Large intestine (tissue), 3 donors: Measurements from ENCODE around the gene SMCO2. TPM values are rescaled to one million over a fixed set of nuclear protein-coding genes. Genes with fewer than 3 reads are reported as not detected.
A peak's percentile ranks its signal among the peaks of the same experiment; 100 is the strongest.

Source experiments
- DNase-seq, 2 donors: peaks; one replicate each; pipeline versions ENCODE4 v3.0.0 to v3.0.0-alpha.2; 2013
- H3K27ac ChIP-seq: one replicate; pipeline ENCODE4 v1.5.1; 2013; ENCODE audit warnings: low read length
- H3K27me3 ChIP-seq: 2 replicates; pipeline ENCODE4 v1.6.1; 2013; ENCODE audit warnings: low read length; ENCODE audit not compliant: control insufficient read depth, insufficient read depth
- H3K36me3 ChIP-seq: 2 replicates; pipeline ENCODE4 v1.6.1; 2013; ENCODE audit warnings: low read length; ENCODE audit not compliant: control insufficient read depth, insufficient read depth
- H3K4me1 ChIP-seq: one replicate; pipeline ENCODE4 v1.6.1; 2013; ENCODE audit warnings: low read length; ENCODE audit not compliant: control insufficient read depth, insufficient read depth
- H3K4me3 ChIP-seq: one replicate; pipeline ENCODE4 v1.5.1; 2013; ENCODE audit warnings: low read length
- H3K9me3 ChIP-seq: one replicate; pipeline ENCODE4 v1.6.1; 2013; ENCODE audit warnings: mild to moderate bottlenecking, low read depth, low read length, moderate library complexity; ENCODE audit not compliant: control insufficient read depth
- WGBS: methylation state at CpG from one replicate; pipeline ENCODE4 v1.1.5; 2013; ENCODE audit warnings: low lambda C conversion rate; ENCODE audit not compliant: insufficient coverage; 5-methylcytosine and 5-hydroxymethylcytosine counted together
- polyA plus RNA-seq: library from polyadenylated mRNA; unstranded; fragments of 120-200 nt; gene quantifications from one replicate; pipeline ENCODE4 v1.2.1, GENCODE V29; 2013

SMCO2 gene
- polyA plus RNA-seq, 1 donor = 0.25 TPM

DNA sequence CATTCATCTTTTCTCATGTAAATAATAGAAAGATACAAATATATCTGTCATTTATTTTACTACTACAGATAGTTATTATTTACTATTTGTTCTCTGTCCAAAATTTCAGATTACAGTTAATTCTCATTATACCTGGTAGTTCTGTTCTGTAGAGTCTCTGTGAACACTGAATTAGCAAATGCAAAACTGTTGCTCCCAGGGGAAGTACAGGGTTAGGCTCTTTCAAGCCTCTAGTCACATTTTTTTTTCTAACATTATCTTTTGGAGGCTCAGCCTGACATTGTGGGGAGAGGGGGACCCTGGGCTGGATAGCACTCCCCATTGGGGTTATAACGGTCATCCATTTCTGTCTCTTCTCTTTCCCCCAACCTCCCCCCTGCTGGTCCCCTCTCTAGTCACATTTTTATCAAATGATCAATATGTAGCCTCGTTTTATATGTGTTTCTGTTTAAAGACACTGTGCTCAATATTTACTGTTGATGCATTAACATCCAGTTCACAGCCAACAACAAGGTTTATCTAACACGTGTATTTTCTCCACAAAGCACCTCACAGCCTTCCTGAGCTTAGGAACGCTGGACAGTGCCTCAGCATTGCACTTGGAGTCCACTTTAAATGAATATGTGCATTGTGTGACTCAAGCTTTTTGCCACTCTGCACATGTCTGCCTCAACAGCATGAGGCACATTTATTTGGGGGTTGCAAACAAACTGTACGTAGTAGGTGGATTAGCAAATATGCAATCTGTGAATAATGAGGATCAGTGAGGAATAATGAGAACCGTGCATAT is 4.7 kb downstream of the SMCO2 start:
- Histone ChIP-seq H3K4me1 (no peaks in the 10 kb centered on the region), H3K27ac (no peak overlapping the region), H3K4me3 (no peak overlapping the region), H3K27me3 (no peaks in the 10 kb centered on the region), H3K9me3 (no peaks in the 10 kb centered on the region), H3K36me3 (no peaks in the 10 kb centered on the region)
- WGBS = 77% methylated on average over 3 of the region's 6 CpGs
- no peak for DNase-seq

- Histone ChIP-seq H3K9me3 (no peaks in the 10 kb centered on the region), H3K27me3 (no peaks in the 10 kb centered on the region), H3K36me3 (no peaks in the 10 kb centered on the region), H3K27ac (no peak overlapping the region), H3K4me1 (no peaks in the 10 kb centered on the region), H3K4me3 (no peak overlapping the region)
- DNase-seq = no peak
- WGBS = 100% methylated on average over 1 of the region's 2 CpGs
These were observed 6.9 kb downstream of the SMCO2 start for GRCh38 chr12:27453421-27453820.

DNA sequence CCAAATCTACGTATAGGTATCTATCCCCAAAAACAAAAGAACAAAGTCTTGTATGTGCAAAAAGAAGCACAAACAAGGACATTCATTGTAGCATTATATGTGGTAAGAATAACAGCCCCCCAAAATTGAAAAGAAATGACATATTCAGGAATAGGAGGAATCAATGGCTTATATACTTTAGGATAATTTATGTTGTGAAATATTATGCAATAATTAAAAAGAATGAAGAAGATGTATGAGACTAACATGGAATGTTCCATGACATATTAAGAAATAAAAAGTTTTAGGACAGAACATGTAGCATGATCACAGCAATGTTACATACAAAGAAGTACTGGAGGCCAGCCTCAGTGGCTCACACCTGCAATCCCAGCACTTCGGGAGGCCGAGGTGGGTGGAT is 9.1 kb downstream of the SMCO2 start:
- H3K9me3 ChIP-seq = no peaks in the 10 kb centered on the region
- DNase-seq = no peak

GRCh38 chr12:27456618-27457017 is 10.1 kb downstream of the SMCO2 start:
- H3K36me3 ChIP-seq = no peaks in the 10 kb centered on the region
- no peak overlapping the region for H3K27ac ChIP-seq
- no peaks in the 10 kb centered on the region for H3K9me3 ChIP-seq
- no peaks in the 10 kb centered on the region for H3K27me3 ChIP-seq
- WGBS = 78% methylated on average over 1 of the region's 3 CpGs
- H3K4me3 ChIP-seq = no peak overlapping the region
- no peaks in the 10 kb centered on the region for H3K4me1 ChIP-seq
- DNase-seq = no peak

More for the DNA sequence above, 9.1 kb downstream of the SMCO2 start:
- no CpG with 5 or more reads among the region's 3 CpGs for WGBS
- Histone ChIP-seq H3K27me3 (no peaks in the 10 kb centered on the region), H3K27ac (no peak overlapping the region), H3K4me3 (no peak overlapping the region), H3K36me3 (no peaks in the 10 kb centered on the region), H3K4me1 (no peaks in the 10 kb centered on the region)

DNA sequence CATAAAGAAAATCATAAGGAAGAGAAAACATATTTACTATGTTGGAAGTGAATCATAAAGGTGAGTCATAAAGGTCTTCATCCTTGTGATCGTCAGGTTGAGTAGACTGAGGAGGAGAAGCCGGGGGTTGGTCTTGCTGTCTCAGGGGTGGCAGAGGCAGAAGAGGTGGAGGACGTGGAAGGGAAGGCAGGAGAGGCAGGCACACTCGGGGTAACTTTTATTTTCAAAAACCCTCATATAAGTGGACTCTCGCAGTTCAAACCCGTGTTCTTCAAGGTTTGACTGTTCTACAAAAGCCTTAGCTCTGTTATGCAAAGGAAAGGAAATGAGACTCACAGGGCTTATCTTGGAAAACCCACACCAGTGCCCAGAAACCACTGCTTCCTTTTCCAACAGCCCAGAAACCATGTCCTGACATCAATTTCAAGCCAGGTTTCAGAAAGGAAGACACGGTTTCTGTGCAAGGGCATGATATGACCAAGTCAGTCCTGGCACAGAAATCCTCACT is 14.0 kb downstream of the SMCO2 start:
- WGBS = 100% methylated on average over 1 of the region's 7 CpGs
- no peaks in the 10 kb centered on the region for H3K27me3 ChIP-seq
- no peaks in the 10 kb centered on the region for H3K9me3 ChIP-seq
- no peaks in the 10 kb centered on the region for H3K4me1 ChIP-seq
- no peak overlapping the region for H3K4me3 ChIP-seq
- no peak overlapping the region for H3K27ac ChIP-seq
- DNase-seq = no peak
- H3K36me3 ChIP-seq = no peaks in the 10 kb centered on the region

DNA sequence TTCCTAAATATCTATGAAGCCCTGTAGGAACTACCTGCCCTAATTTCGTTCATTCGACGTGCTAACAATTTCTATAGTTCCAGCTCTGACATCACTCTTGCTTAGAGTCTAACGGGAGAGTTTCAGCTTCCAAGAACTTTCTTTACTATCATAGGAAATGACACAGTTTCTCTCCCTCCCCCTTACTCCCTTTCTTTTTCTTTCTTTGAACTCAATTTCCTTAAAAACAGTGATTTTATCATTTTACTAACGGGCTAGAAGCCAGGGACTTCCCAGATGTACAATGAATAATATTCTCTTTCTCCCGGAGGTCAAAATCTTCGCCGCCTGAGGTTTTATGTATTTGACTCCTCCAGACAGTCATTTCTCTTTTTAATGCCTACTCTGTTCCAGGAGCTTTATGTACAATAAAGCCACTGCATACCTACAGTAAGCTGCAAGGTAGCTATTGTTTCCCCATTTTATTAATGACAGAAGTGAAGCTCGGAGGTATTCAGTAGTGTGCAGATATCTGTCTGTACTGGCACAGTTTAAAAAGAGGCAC is 15.7 kb downstream of the SMCO2 start:
- Histone ChIP-seq H3K4me1 (no peaks in the 10 kb centered on the region), H3K27me3 (no peaks in the 10 kb centered on the region), H3K27ac (no peak overlapping the region), H3K9me3 (no peaks in the 10 kb centered on the region), H3K4me3 (no peak overlapping the region), H3K36me3 (no peaks in the 10 kb centered on the region)
- WGBS = 71% methylated on average over 6 of the region's 9 CpGs
- peak in 1 of 2 donors; percentile 8 for DNase-seq

DNA sequence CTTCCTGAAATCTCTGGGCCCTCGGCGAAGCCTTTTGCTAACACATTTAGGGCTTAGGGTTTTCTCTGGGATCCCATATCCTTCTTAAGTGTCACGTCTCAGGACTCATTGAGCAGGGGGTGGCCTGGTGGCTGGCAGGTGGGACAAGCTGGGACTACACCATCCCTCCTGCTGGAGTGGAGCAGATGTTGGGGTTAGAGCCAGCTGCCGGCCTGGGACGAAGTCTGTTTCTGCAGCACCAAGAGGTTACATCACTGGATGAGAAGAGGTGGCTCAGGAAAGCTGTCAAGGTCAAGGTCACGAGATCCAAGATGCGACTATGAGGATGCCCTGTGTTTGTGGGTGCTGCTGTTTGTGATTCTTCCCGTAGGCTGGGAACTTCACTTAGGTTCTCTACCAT is 16.3 kb downstream of the SMCO2 start:
- 93% methylated on average over 3 of the region's 8 CpGs for WGBS
- H3K36me3 ChIP-seq = no peaks in the 10 kb centered on the region
- no peak overlapping the region for H3K4me3 ChIP-seq
- DNase-seq = no peak
- H3K27me3 ChIP-seq = no peaks in the 10 kb centered on the region
- H3K4me1 ChIP-seq = no peaks in the 10 kb centered on the region
- H3K9me3 ChIP-seq = no peaks in the 10 kb centered on the region
- H3K27ac ChIP-seq = no peak overlapping the region

DNA sequence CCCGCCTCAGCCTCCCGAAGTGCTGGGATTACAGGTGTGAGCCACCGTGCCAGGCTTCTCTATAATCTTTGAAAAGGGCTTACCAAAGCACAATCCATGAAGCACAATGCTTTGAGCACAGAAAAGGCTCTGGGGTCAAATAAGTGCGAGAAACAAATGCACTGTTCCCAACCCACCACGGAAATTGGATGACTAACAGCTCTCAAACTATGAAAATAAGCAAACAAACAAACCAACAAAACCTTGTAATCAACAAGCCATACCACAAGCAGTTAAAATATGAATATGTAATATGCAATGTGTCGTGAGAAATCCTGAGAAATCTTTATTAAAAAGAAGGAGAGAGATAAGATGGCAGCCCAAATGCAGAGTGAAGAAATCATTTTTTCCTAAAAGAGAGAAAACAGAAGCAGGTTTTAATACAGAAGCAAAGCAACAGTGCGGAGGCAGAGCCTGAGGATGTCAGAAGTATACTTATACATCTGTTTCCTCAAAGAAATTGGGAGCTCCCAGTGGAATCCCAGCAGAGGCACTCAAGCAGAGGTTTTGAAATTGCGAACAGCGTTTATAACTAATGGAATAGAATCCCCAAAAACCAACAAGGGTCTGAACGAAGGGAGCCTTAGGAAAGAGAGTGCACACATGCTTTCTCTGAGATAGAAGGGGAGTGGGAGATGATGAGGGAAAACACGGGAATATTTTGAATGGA is 17.1 kb downstream of the SMCO2 start:
- no peaks in the 10 kb centered on the region for H3K4me1 ChIP-seq
- WGBS = 64% methylated on average over 3 of the region's 11 CpGs
- H3K9me3 ChIP-seq = no peaks in the 10 kb centered on the region
- no peak overlapping the region for H3K27ac ChIP-seq
- no peaks in the 10 kb centered on the region for H3K36me3 ChIP-seq
- H3K27me3 ChIP-seq = no peaks in the 10 kb centered on the region
- H3K4me3 ChIP-seq = no peak overlapping the region
- no peak for DNase-seq

GRCh38 chr12:27464220-27464554 is 17.7 kb downstream of the SMCO2 start:
- Histone ChIP-seq H3K9me3 (no peaks in the 10 kb centered on the region), H3K4me3 (no peak overlapping the region), H3K27ac (no peak overlapping the region), H3K27me3 (no peaks in the 10 kb centered on the region), H3K4me1 (no peaks in the 10 kb centered on the region), H3K36me3 (no peaks in the 10 kb centered on the region)
- DNase-seq = no peak
- WGBS = no CpG with 5 or more reads among the region's 5 CpGs

DNA sequence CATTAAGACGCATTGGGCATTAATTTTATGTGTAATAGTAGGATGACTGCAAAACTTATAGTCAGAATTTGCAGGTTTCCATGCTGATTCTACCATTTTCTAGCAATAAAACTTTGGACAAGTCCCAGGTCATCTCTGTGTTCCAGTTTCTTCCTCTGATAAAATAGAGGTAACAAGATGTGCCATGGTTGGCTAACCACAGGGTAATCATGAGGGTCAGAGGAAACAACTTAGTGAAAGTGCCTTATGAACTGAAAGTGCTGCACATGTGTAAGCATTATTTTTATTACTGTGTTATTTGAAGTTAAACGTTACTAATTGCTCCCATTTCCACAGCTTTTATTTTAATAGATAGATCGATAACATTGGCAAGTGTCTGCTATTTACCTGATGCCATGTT is 21.1 kb downstream of the SMCO2 start:
- Histone ChIP-seq H3K9me3 (no peaks in the 10 kb centered on the region), H3K36me3 (no peaks in the 10 kb centered on the region), H3K27me3 (no peaks in the 10 kb centered on the region), H3K27ac (no peak overlapping the region), H3K4me1 (no peaks in the 10 kb centered on the region), H3K4me3 (no peak overlapping the region)
- WGBS = 92% methylated on average over 2 of the region's 3 CpGs
- no peak for DNase-seq
